Measurements from ENCODE around the gene BORCS5. TPM values are rescaled to one million over a fixed set of nuclear protein-coding genes. Genes with fewer than 3 reads are reported as not detected.

BORCS5 gene
- total and polyA plus RNA-seq, 2 of the 8 experiments (the other 6 are each of a cell fraction or from before 2014, with no cell fraction given) = 8.3 to 17.4 TPM

DNA sequence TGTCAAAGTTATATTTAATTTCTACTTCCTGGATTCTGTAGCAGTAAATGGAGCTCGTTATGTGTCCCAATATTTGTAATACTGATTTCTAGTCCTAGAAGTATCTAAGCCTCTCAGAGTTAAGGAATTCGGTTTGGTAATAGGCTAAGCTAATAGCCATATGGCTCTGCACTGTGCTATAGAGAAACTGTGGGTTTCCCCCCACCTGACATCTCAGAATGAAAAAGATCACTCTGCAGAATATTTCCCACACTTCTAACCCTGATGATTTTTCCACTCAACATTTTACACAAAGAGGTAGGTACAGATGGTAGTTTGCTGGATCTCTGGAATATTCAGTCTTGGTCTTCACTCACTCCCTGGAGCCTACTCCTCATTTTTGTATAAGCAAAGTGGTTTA lies 71.2 kb downstream of the BORCS5 start (continued):
- TF ChIP-seq ATF3 (IDR thresholded peaks at IDR 0.05; ENCODE audit: insufficient read depth, low read depth, low read length) (no peak), RXRA (IDR thresholded peaks at IDR 0.05; ENCODE audit: insufficient read depth, low read depth, low read length) (no peak), CTCF (IDR thresholded peaks at IDR 0.05; ENCODE audit: control extremely low read depth in 1 of 3, insufficient read depth in 1 of 3, low read depth in 1 of 3, low read length in 3 of 3) (no peak)
